ENCODE data around the gene FAM200B. TPM values are rescaled to one million over a fixed set of nuclear protein-coding genes. Genes with fewer than 3 reads are reported as not detected.

The FAM200B gene
- 8.2 and 11.2 TPM in 2 replicates for total RNA-seq (2014; rRNA removed; shearing (Covaris generic))

GRCh38 chr4:15681372-15682241 lies at the start of gene FAM200B:
TSS of gene FAM200B (plus strand) at chr4:15681827. CDS start at chr4:15686978, 5,151 bp downstream.
- peak; percentile 99 for DNase-seq (ENCODE audit: low spot score)

GRCh38 chr4:15636818-15637217 lies 44.8 kb upstream of the FAM200B start:
- peak; percentile 40 for DNase-seq (ENCODE audit: low spot score)

GRCh38 chr4:15638418-15638817 lies 43.2 kb upstream of the FAM200B start:
- no peak for DNase-seq (ENCODE audit: low spot score)

GRCh38 chr4:15648600-15648999 lies 33.0 kb upstream of the FAM200B start:
- DNase-seq (ENCODE audit: low spot score), result no peak

DNA sequence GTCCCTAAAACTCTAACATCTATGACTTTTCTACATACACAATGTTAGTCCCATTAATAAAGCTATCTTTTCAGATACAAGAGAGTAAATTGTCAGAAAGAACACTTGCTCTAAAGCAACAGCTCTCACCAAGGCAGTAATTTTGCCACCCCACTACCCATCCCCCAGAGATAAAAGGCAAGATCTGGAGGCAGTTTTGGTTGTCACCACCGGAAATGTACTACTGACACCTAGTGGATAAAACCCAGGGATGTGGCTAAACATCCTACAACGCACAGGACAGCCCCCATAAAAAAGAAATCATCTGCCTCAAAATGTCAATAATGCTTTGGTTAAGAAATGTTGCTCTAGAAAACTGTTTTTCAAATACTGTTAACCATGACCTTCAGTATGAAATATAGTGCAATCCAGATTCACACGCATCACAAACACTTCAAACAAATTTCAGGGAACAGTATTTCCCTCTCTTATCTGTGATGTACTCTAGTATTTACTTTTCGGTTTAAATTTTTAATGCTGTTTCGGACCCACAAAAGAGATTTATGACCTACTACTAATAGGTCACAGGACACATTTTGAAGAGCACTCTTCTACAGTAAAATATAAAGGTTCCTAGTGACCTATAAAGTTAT lies 31.6 kb upstream of the FAM200B start:
- peak; percentile 77 for DNase-seq (ENCODE audit: low spot score)

DNA sequence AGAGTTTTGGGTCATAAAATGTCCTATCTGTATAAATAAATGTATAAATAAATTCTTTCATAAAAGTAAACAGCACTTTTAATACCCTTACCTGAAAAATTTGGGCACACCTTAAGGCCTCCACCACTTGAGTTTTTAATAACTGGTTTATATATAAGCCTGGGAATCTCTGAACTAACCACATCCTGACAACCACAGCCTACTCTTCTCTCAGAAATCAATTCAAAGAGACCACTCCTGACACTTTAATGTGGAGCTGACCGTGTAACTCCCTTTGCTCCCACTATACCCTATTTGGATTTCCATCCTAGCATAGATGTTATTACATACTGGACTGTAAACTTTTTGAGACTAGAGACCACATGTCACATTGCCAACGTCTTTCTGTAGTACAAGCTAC lies 30.0 kb upstream of the FAM200B start:
- DNase-seq (ENCODE audit: low spot score), result no peak

GRCh38 chr4:15652191-15652590 lies 29.4 kb upstream of the FAM200B start:
- DNase-seq (ENCODE audit: low spot score), result no peak

- DNase-seq (ENCODE audit: low spot score), result no peak
These were observed 28.8 kb upstream of the FAM200B start for GRCh38 chr4:15652841-15653240.

GRCh38 chr4:15653420-15653819 lies 28.2 kb upstream of the FAM200B start:
- peak; percentile 15 for DNase-seq (ENCODE audit: low spot score)

GRCh38 chr4:15653864-15654592 lies 27.6 kb upstream of the FAM200B start:
- peak; percentile 35 for DNase-seq (ENCODE audit: low spot score)

DNA sequence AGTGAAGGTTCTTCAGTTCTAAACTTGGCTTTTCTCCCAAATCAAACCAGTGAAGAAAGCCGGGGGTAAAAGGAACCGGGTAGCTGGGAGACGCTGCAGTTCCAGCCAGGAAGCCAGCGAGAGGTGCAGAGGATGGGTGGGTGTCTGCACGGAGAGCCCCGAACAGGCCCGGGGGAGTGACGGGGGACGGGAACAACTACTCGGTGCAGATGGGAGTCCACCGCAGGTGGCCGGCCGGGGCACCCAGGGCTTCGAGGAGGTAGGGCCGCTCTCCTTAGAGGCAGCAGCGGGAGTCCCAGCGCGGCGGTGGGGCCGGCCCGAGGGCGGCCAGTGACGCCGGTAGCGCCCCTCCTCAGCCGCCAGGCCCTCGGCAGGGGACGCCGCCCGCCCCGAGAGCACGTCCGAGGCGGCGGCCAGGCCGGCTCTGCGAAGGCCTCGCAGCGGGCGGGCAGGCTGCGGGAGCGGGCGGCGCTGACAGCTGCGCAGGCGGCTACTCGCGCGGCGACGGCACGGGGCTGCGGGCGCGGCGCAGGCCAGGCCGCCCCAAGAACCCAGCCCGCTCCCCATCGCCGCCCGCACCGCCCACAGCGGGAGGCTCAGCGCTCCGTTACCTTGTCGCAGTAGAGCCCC lies 26.9 kb upstream of the FAM200B start:
- DNase-seq (ENCODE audit: low spot score), result peak; percentile 50

GRCh38 chr4:15655223-15656037 lies 26.2 kb upstream of the FAM200B start, which contains the start of gene FBXL5:
TSS of gene FBXL5 (minus strand) at chr4:15655357. CDS start at chr4:15655287, 70 bp downstream.
- peak; percentile 85 for DNase-seq (ENCODE audit: low spot score)

DNA sequence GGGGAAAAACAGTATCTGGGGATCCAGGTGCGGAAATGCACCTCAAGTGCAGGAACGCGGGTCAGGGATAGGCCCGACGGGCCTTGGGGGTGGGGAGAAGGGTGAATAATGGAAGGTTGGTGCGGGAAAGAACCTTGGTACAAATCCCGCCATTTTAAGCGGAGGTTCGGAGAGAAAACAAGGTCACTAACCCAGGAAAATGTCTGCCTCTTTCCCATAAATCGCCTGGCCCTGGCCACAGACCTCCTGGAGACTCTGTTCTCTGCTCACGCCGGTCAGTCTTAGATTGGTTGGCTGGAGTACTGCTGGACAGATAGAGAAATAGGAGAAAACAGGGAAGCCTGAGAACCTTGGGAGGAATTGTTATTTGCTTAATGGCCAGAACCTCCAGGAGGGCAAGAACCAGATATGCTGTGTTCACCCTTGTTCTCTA lies 25.6 kb upstream of the FAM200B start:
- no peak for DNase-seq (ENCODE audit: low spot score)

- DNase-seq (ENCODE audit: low spot score), result no peak
These were observed 24.3 kb upstream of the FAM200B start for GRCh38 chr4:15657366-15657765.

DNA sequence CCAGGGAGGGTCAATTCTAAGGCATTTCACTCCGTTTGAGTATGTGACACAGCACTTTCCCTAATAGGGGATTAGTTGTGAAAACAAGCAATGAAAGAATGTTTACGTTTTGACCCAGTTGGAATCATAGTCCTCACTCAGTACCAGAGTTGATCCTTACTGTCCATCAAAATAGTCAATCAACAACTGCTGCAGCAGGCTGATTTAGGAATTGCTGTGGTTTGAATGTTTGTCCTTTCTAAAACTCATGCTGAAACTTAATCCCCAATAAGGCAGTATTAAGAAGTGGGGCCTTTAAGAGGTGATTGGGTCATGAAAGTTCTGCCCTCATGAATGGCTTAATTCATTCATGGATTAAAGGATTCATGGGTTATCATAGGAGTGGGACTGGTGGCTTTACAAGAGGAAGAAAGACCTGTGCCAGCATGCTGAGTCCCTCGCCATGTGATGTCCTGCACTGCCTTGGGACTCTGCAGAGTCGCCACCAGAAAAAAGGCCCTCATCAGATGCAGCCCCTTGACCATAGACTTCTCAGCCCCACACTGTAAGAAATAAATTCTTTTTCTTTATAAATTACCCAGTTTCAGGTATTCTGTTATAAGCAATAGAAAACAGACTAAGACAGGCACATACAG lies 23.4 kb upstream of the FAM200B start:
- no peak for DNase-seq (ENCODE audit: low spot score)

DNA sequence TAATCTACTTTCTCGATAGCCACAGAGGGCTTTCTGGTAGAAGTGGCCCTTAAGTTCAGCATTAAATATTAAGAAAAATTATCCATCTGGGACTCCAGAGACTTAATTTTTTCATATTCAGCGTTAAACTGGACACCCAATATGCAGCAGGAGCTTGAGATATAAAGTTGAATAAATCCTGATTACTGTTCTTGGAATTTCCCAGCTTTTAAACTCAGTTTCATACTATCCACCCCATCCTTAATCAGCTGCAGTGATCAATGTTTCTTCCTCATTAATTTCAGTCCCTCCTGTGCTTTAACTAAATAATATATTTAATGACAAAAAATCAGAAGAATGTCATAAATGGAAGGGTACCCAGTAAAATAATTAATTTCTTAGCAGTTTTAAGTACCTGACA lies 22.8 kb upstream of the FAM200B start:
- no peak for DNase-seq (ENCODE audit: low spot score)

DNA sequence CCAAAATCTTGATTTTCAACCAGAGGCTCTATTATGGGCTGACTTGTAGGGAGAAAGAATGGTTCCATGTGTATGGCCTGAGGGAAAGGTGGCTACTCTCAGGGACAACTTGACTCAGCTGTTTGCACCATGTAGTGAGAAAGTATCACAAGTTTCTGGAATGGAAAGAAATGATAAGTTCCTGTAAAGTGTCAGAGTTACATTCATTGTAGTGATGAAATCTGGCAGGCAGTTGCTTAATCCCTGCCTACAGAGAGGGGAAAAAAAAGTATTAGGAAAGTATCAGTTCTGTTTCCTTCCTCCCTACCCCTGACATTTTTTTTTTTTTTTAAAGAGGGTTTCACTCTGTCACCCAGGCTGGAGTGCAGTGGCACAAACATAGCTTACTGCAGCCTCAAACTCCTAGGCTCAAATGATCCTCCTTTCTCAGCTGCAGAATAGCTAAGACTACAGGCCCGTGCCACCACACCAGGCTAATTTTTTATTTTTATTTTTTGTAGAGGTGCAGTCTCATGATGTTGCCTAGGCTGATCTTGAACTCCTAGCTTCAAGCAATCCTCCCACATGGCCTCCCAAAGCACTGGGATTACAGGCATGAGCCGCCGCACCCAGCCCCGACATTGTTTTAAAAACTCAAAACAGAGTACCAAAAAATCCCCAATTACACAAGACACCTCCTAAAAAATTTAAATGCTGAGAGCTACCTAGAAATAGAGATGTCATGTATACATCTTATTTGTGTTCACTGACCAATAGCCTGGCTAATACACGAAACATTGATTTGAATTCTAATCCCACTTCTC lies 21.7 kb upstream of the FAM200B start:
- no peak for DNase-seq (ENCODE audit: low spot score)

DNA sequence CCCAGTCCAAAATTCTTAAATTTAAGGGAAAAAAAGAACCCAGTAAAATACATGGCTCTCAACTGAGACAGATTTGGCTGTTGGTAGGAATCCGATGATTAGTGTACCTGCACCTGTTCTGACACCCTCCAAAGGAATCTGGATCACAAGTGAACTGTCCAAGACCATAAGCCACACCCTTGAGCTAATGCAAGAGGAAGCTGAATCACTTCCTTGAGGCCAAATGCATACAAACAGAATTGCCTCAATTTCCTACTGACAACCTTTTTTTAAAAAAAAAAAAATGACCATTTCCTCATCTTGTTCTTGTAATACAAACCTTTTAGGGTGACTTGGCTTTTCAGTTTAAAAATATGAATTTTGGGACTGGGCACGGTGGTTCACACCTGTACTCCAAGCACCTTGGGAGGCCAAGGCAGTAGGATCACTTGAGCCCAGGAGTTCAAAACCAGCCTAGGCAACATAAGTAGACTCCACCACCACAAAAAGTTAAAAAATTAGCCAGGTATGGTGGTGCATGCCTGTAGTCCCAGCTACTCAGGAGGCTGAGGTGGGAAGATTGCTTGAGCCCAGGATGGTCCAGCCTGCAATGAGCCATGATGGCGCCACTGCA lies 15.8 kb upstream of the FAM200B start:
- DNase-seq (ENCODE audit: low spot score), result peak; percentile 38

DNA sequence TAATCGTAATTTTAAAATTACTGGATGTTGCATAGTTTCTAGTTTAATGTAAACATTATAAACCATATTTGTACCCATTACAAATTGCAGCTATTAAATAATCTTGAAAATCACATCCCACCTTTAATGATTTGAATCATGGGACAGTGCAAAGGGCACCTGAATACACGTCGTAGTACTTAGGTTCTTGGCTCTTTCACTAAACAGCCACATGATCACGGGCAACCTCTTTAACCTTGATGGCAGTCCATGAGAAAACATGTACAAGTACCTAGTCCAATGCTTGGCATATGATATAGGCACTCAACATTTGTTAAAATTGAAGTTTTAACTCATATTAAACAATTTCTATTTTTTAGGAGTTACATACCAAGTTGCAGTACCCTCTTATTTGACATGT lies 14.6 kb upstream of the FAM200B start:
- DNase-seq (ENCODE audit: low spot score), result no peak
